ENCODE results near the gene FKBP3.

DNA sequence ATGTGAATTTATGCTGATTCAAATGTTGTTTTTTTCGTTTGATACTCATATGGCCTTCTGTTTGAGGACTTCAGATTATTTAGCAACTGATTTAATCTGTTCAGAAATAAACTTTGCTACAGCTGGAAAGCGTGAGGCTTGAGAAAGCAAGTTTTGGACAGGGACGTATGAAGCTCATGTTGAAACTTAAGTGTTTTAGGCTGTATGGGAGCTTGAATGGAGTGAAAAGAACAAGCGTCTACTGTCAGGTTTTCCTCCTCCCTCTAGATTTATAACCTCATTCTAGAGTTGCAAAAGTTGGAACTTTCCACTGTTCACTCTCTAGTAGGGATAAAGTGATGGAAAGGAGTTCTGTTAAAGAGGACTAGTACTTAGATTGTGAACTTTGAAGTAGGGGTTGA is 49.3 kb downstream of the FKBP3 start:
- TF ChIP-seq, protein P1, sequence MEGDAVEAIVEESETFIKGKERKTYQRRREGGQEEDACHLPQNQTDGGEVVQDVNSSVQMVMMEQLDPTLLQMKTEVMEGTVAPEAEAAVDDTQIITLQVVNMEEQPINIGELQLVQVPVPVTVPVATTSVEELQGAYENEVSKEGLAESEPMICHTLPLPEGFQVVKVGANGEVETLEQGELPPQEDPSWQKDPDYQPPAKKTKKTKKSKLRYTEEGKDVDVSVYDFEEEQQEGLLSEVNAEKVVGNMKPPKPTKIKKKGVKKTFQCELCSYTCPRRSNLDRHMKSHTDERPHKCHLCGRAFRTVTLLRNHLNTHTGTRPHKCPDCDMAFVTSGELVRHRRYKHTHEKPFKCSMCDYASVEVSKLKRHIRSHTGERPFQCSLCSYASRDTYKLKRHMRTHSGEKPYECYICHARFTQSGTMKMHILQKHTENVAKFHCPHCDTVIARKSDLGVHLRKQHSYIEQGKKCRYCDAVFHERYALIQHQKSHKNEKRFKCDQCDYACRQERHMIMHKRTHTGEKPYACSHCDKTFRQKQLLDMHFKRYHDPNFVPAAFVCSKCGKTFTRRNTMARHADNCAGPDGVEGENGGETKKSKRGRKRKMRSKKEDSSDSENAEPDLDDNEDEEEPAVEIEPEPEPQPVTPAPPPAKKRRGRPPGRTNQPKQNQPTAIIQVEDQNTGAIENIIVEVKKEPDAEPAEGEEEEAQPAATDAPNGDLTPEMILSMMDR (IDR thresholded peaks at IDR 0.05) = no peak
- no peak for TF ChIP-seq ZFX (IDR thresholded peaks at IDR 0.05; ENCODE audit: borderline replicate concordance)
